BLaER1 treated with 17β-estradiol and CSF1 and Interleukin-3, amounts not matched to agents 10 nM and 100 nM (cell line): ENCODE measurements around the gene TSPOAP1.
A peak's percentile ranks its signal among the peaks of the same experiment; 100 is the strongest.

Experiments
- H3K27ac ChIP-seq, 11 experiments: shearing (Covaris generic); formaldehyde crosslinking; 2 replicates each; pipeline ENCODE4 v1.8.1; 2022
- H3K27me3 ChIP-seq, 11 experiments: shearing (Covaris generic); formaldehyde crosslinking; 2 replicates each; pipeline ENCODE4 v1.8.1; 2022
- H3K36me3 ChIP-seq, 11 experiments: shearing (Covaris generic); formaldehyde crosslinking; 2 replicates each; pipeline ENCODE4 v1.8.1; 2022
- H3K4me1 ChIP-seq, 10 experiments: shearing (Covaris generic); formaldehyde crosslinking; 2 replicates each; pipeline ENCODE4 v1.8.1; 2022
- H3K4me2 ChIP-seq, 11 experiments: shearing (Covaris generic); formaldehyde crosslinking; 2 replicates each; pipeline ENCODE4 v1.8.1; 2022
- H3K4me3 ChIP-seq, 10 experiments: shearing (Covaris generic); formaldehyde crosslinking; 2 replicates each; pipeline ENCODE4 v1.8.1; 2022
- H3K9ac ChIP-seq, 11 experiments: shearing (Covaris generic); formaldehyde crosslinking; 2 replicates each; pipeline ENCODE4 v1.8.1; 2022
- H3K9me3 ChIP-seq, 11 experiments: shearing (Covaris generic); formaldehyde crosslinking; replicated peaks in 1 of 11; 2 replicates each; pipeline ENCODE4 v1.8.1; 2022
- H4K20me1 ChIP-seq, 11 experiments: shearing (Covaris generic); formaldehyde crosslinking; 2 replicates each; pipeline ENCODE4 v1.8.1; 2022
- Cebpa-rat ChIP-seq, 11 experiments: shearing (Covaris generic); IDR thresholded peaks; 2 replicates each; pipeline ENCODE4 v1.8.1; 2022

TSPOAP1 gene

GRCh38 chr17:58365185-58365979 is 36.8 kb upstream of the TSPOAP1 start:
- TF ChIP-seq Cebpa-rat (IDR thresholded peaks at IDR 0.05): no peak
- H3K4me1 ChIP-seq: peaks cover 0 to 40% (median 17%) of the 10 kb centered on the region in 10 experiments; a peak in 15 of 20 replicates
- no peaks in the 10 kb centered on the region for H3K9me3 ChIP-seq
- H3K4me3 ChIP-seq: no peak overlapping the region
- H3K36me3 ChIP-seq: no peaks in the 10 kb centered on the region; a peak in 2 of 22 replicates
- H3K27ac ChIP-seq: no peak overlapping the region
- H4K20me1 ChIP-seq: peaks cover 0 to 5% (median 0%) of the 10 kb centered on the region in 11 experiments; a peak in 1 of 22 replicates
- no peaks in the 10 kb centered on the region for H3K27me3 ChIP-seq
- no peak overlapping the region for H3K9ac ChIP-seq
- H3K4me2 ChIP-seq: peak overlapping the region in 5 of 11 experiments; percentile 43 to 74 (median 61); a peak in 10 of 22 replicates

- peaks cover 0 to 30% (median 16%) of the 10 kb centered on the region in 10 experiments; a peak in 15 of 20 replicates for H3K4me1 ChIP-seq
- H3K4me2 ChIP-seq: peak overlapping the region in 10 of 11 experiments; percentile 1 to 74 (median 54); a peak in 17 of 22 replicates
Observed at GRCh38 chr17:58364270-58364942, 35.8 kb upstream of the TSPOAP1 start.

DNA sequence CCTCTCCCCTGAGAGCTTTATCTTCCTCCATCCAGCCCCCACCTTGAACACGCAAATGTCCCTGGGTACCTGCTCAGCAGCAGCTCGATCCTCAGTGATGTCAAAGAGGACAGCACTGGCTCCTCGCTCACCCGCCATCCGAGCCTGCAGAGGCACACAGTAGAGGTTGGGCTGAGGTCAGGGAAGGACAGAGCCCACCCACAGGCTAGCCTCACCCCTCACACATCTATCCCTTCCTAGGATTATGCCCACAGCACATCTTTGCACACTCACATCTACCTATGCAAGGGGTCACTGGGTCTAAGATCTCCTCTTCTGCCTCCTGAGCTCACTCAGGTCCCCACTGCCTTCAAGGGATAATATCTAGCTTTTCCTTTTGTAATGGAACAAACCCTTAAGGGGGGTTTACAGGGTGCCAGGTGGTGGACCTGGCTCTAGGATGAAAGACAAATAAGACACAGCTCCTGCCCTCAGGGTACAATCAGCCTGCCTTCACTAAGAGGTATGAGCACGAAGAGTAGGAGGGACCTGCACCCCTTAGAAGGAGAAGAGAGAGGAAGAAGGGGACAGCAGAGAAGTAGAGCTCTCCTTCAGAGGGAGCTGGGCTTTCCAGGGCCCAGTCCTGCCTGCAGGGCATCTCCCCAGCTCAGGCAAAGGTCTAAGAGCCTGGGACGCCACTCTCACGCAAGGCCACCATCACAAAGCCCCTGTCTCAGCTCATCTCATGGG is 35.0 kb upstream of the TSPOAP1 start:
- no peak overlapping the region for H3K9ac ChIP-seq
- no peaks in the 10 kb centered on the region for H4K20me1 ChIP-seq
- peaks cover 0 to 23% (median 13%) of the 10 kb centered on the region in 10 experiments; a peak in 15 of 20 replicates for H3K4me1 ChIP-seq
- H3K27me3 ChIP-seq: no peaks in the 10 kb centered on the region
- H3K9me3 ChIP-seq: no peaks in the 10 kb centered on the region
- H3K27ac ChIP-seq: no peak overlapping the region
- H3K4me2 ChIP-seq: peak overlapping the region in 10 of 11 experiments; percentile 1 to 74 (median 54); a peak in 17 of 22 replicates
- H3K4me3 ChIP-seq: no peak overlapping the region
- no peak for TF ChIP-seq Cebpa-rat (IDR thresholded peaks at IDR 0.05)
- no peaks in the 10 kb centered on the region; a peak in 2 of 22 replicates for H3K36me3 ChIP-seq

More at GRCh38 chr17:58364270-58364942, 35.8 kb upstream of the TSPOAP1 start:
- Histone ChIP-seq H3K9me3 (no peaks in the 10 kb centered on the region), H3K27me3 (no peaks in the 10 kb centered on the region), H3K4me3 (no peak overlapping the region), H3K36me3 (no peaks in the 10 kb centered on the region; a peak in 2 of 22 replicates), H4K20me1 (peaks cover 0 to 5% (median 0%) of the 10 kb centered on the region in 11 experiments; a peak in 1 of 22 replicates), H3K27ac (peak overlapping the region in 3 of 11 experiments; percentile 4 to 23 (median 22); a peak in 2 of 22 replicates), H3K9ac (peak overlapping the region in 3 of 11 experiments; percentile 14 to 44 (median 23); a peak in 3 of 22 replicates)
- TF ChIP-seq Cebpa-rat (IDR thresholded peaks at IDR 0.05): no peak

GRCh38 chr17:58362368-58363014 is 33.9 kb upstream of the TSPOAP1 start:
- no peak overlapping the region for H3K4me2 ChIP-seq
- H3K9ac ChIP-seq: no peak overlapping the region
- no peaks in the 10 kb centered on the region for H3K27me3 ChIP-seq
- H4K20me1 ChIP-seq: no peaks in the 10 kb centered on the region
- TF ChIP-seq Cebpa-rat (IDR thresholded peaks at IDR 0.05): no peak
- H3K9me3 ChIP-seq: no peaks in the 10 kb centered on the region
- H3K36me3 ChIP-seq: no peaks in the 10 kb centered on the region; a peak in 2 of 22 replicates
- peaks cover 0 to 22% (median 13%) of the 10 kb centered on the region in 10 experiments; a peak in 15 of 20 replicates for H3K4me1 ChIP-seq
- H3K27ac ChIP-seq: no peak overlapping the region
- no peak overlapping the region for H3K4me3 ChIP-seq

DNA sequence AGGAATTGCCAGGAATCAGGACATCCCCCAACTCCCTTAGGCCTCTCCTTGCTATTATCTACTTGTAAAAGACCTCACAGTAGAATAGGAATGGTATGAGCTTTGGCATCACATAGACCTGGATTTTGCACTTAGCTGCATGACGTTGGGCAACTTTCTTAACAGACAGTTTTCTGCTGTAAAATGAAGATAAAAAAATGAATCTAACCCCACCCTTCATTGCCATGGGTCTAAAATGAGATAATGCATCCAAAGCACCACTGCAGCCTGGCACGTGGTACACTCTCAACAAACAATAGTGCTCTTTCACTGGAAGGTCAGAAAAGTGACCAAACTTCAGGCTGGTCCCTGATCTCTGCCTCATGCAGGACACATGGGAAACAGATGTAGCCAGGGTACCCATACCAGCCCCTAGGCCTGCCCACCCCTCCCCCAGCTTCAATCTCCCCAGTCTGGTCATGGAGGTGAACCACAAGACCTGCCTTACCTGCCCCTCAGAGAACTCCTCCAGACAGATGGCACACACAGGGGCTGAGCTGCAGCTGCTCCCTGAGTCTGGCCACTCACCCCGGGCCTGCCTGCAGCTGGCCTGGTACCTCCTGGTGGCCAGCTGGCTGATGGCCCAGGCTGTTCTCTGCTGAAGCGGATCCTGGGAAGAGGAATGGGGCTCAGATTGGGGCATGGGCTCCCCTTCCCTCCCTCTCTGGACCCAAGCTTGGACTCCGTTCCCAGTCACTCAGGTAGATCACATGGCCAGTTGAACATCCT is 31.9 kb upstream of the TSPOAP1 start:
- H3K4me2 ChIP-seq: no peak overlapping the region
- peaks cover 0 to 22% (median 13%) of the 10 kb centered on the region in 10 experiments; a peak in 15 of 20 replicates for H3K4me1 ChIP-seq
- H3K9ac ChIP-seq: no peak overlapping the region
- no peak for TF ChIP-seq Cebpa-rat (IDR thresholded peaks at IDR 0.05)
- no peak overlapping the region for H3K4me3 ChIP-seq
- no peaks in the 10 kb centered on the region for H4K20me1 ChIP-seq
- no peaks in the 10 kb centered on the region for H3K27me3 ChIP-seq
- no peaks in the 10 kb centered on the region; a peak in 2 of 22 replicates for H3K36me3 ChIP-seq
- no peak overlapping the region for H3K27ac ChIP-seq
- H3K9me3 ChIP-seq: no peaks in the 10 kb centered on the region

- no peak overlapping the region for H3K4me2 ChIP-seq
- H3K27me3 ChIP-seq: no peaks in the 10 kb centered on the region
- TF ChIP-seq Cebpa-rat (IDR thresholded peaks at IDR 0.05): no peak
- H3K4me3 ChIP-seq: no peak overlapping the region
- H3K9ac ChIP-seq: no peak overlapping the region
- H3K9me3 ChIP-seq: no peaks in the 10 kb centered on the region
- no peaks in the 10 kb centered on the region for H4K20me1 ChIP-seq
- peaks cover 2 to 16% (median 13%) of the 10 kb centered on the region in 10 experiments; a peak in 19 of 20 replicates for H3K4me1 ChIP-seq
- peaks cover 0 to 5% (median 0%) of the 10 kb centered on the region in 11 experiments; a peak in 2 of 22 replicates for H3K36me3 ChIP-seq
- no peak overlapping the region for H3K27ac ChIP-seq
Observed at GRCh38 chr17:58358408-58359172, 30.0 kb upstream of the TSPOAP1 start.
